IMR-90 (cell line): ENCODE measurements around the gene SEC24D. TPM values are rescaled to one million over a fixed set of nuclear protein-coding genes. Genes with fewer than 3 reads are reported as not detected.

Experiments used
- ATAC-seq: fragments of 200-7000 bp; cut with Tn5 transposase; 2 replicates; pipeline ENCODE4 v1.9.1; 2020; ENCODE audit warnings: low read depth, mild to moderate bottlenecking, moderate library complexity
- BruUV-seq: library from RNA; stranded (reverse); fragments of 400-500 nt; replicated peaks from 2 replicates; lab custom pipeline; 2021; lab: Mats Ljungman, UMichigan
- CTCF ChIA-PET: fragments of 300-600 bp; formaldehyde crosslinking; extraction: SDS; loops from one replicate; lab custom pipeline; 2021; ENCODE audit warnings: antibody characterized with exemption; lab: Yijun Ruan, JAX
- POLR2A ChIA-PET: fragments of 300-600 bp; sonication (Branson Sonifier 250); formaldehyde crosslinking; loops from one replicate; lab custom pipeline; 2022; ENCODE audit warnings: antibody characterized with exemption; ENCODE audit not compliant: unreplicated experiment; lab: Charles Lee
- DNase-seq: peaks from one replicate; pipeline ENCODE4 v3.0.0; 2013
- H2AFZ ChIP-seq: replicated peaks from 2 replicates; pipeline ENCODE3; 2013; ENCODE audit warnings: low read length, mild to moderate bottlenecking; ENCODE audit not compliant: poor library complexity
- H2AK5ac ChIP-seq: 2 replicates; pipeline ENCODE4 v1.6.1; 2013; ENCODE audit warnings: low read depth, low read length, inconsistent platforms
- H2AK9ac ChIP-seq: replicated peaks from 2 replicates; pipeline ENCODE3; 2013; ENCODE audit warnings: mild to moderate bottlenecking, low read depth, low read length, moderate library complexity; ENCODE audit not compliant: poor library complexity
- H2BK120ac ChIP-seq: 2 replicates; pipeline ENCODE4 v1.6.1; 2013; ENCODE audit warnings: low read depth, low read length, inconsistent platforms
- H2BK15ac ChIP-seq: 3 replicates; pipeline ENCODE4 v1.6.1; 2013; ENCODE audit warnings: low read depth, low read length, inconsistent platforms
- H2BK20ac ChIP-seq: 2 replicates; pipeline ENCODE4 v1.6.1; 2013; ENCODE audit warnings: low read depth, mild to moderate bottlenecking, inconsistent platforms, low read length, moderate library complexity
- H2BK5ac ChIP-seq: 2 replicates; pipeline ENCODE4 v1.6.1; 2013; ENCODE audit warnings: mild to moderate bottlenecking, low read depth, low read length, inconsistent platforms; ENCODE audit not compliant: poor library complexity, severe bottlenecking
- H3K14ac ChIP-seq: replicated peaks from 2 replicates; pipeline ENCODE4 v1.6.1; 2013; ENCODE audit warnings: low read depth, low read length, inconsistent platforms
- H3K18ac ChIP-seq: 2 replicates; pipeline ENCODE4 v1.6.1; 2013; ENCODE audit warnings: low read depth, low read length, control low read depth
- H3K23ac ChIP-seq: 2 replicates; pipeline ENCODE4 v1.6.1; 2013; ENCODE audit warnings: low read depth, low read length, inconsistent platforms
- H3K27ac ChIP-seq: 2 replicates; pipeline ENCODE4 v1.5.1; 2013; ENCODE audit warnings: mild to moderate bottlenecking, control low read depth, low read length; ENCODE audit not compliant: insufficient read depth
- H3K27me3 ChIP-seq: 2 replicates; pipeline ENCODE4 v1.6.1; 2013; ENCODE audit warnings: low read length; ENCODE audit not compliant: control insufficient read depth, insufficient read depth
- H3K36me3 ChIP-seq: 2 replicates; pipeline ENCODE4 v1.6.1; 2013; ENCODE audit warnings: low read length, mixed read lengths; ENCODE audit not compliant: control insufficient read depth, insufficient read depth
- H3K4ac ChIP-seq: 2 replicates; pipeline ENCODE4 v1.6.1; 2013; ENCODE audit warnings: low read depth, low read length, inconsistent platforms
- H3K4me1 ChIP-seq: 2 replicates; pipeline ENCODE4 v1.6.1; 2013; ENCODE audit warnings: low read length, mixed read lengths; ENCODE audit not compliant: control insufficient read depth, insufficient read depth
- H3K4me2 ChIP-seq: 2 replicates; pipeline ENCODE4 v1.6.1; 2013; ENCODE audit warnings: low read depth, mild to moderate bottlenecking, control low read depth, low read length, moderate library complexity
- H3K4me3 ChIP-seq: 2 replicates; pipeline ENCODE4 v1.5.1; 2013; ENCODE audit warnings: low read depth, mild to moderate bottlenecking, control low read depth, low read length, moderate library complexity; ENCODE audit not compliant: insufficient read depth
- H3K56ac ChIP-seq: 2 replicates; pipeline ENCODE4 v1.6.1; 2013; ENCODE audit warnings: low read length, inconsistent platforms; ENCODE audit not compliant: insufficient read depth; ENCODE audit errors: extremely low read depth
- H3K79me1 ChIP-seq, 2 experiments: 2 replicates each; pipeline ENCODE4 v1.6.1; 2013; ENCODE audit warnings: low read length in 2 of 2, inconsistent platforms in 1 of 2, low read depth in 1 of 2
- H3K9ac ChIP-seq: 2 replicates; pipeline ENCODE4 v1.6.1; 2013; ENCODE audit warnings: low read depth, low read length, control low read depth
- H3K9me1 ChIP-seq: 2 replicates; pipeline ENCODE4 v1.6.1; 2013; ENCODE audit warnings: low read length, inconsistent platforms; ENCODE audit not compliant: insufficient read depth
- H3K9me3 ChIP-seq: 2 replicates; pipeline ENCODE4 v1.6.1; 2013; ENCODE audit warnings: low read length; ENCODE audit not compliant: control insufficient read depth, insufficient read depth
- H4K20me1 ChIP-seq: 2 replicates; pipeline ENCODE4 v1.6.1; 2013; ENCODE audit warnings: low read length, inconsistent platforms; ENCODE audit not compliant: insufficient read depth
- H4K5ac ChIP-seq: 2 replicates; pipeline ENCODE4 v1.6.1; 2013; ENCODE audit warnings: mild to moderate bottlenecking, low read depth, low read length, control low read depth
- H4K8ac ChIP-seq, 2 experiments: 2 replicates each; pipeline ENCODE4 v1.6.1; 2013; ENCODE audit warnings: low read depth in 2 of 2, low read length in 2 of 2, control low read depth in 1 of 2, inconsistent platforms in 1 of 2
- H4K91ac ChIP-seq: 2 replicates; pipeline ENCODE4 v1.6.1; 2013; ENCODE audit warnings: low read depth, low read length, inconsistent platforms; ENCODE audit not compliant: insufficient read depth
- CEBPB ChIP-seq: IDR thresholded peaks from 2 replicates; pipeline ENCODE4 v1.6.1; 2012; ENCODE audit warnings: low read depth, low read length, improper control_type of control experiment
- RFX5 ChIP-seq: IDR thresholded peaks from 2 replicates; pipeline ENCODE4 v1.8.0; 2012; ENCODE audit warnings: low read depth, mild to moderate bottlenecking, low read length, moderate library complexity
- WGBS, 2 experiments: methylation state at CpG; one replicate each; pipeline versions ENCODE4 v1.1.5 to v1.1.7; 2013; ENCODE audit warnings: missing lambda C conversion rate in 2 of 2; ENCODE audit not compliant: insufficient read length in 1 of 2; ENCODE audit errors: extremely low coverage in 2 of 2; 5-methylcytosine and 5-hydroxymethylcytosine counted together
- dilution Hi-C: fragments of 300-500 bp; cut with HindIII; formaldehyde crosslinking; loops from one replicate; pipeline ENCODE4 v1.14.3; 2018; ENCODE audit warnings: low sequenced_read_pairs; ENCODE audit not compliant: unreplicated experiment
- in situ Hi-C: fragments of 300-500 bp; cut with MboI; formaldehyde crosslinking; loops from 3 replicates; pipeline ENCODE4 v1.14.3; 2019; ENCODE audit warnings: low sequenced_read_pairs, inconsistent platforms, mixed read lengths
- intact Hi-C: fragments of 100-400 bp; cut with micrococcal nuclease; formaldehyde crosslinking; loops from 2 replicates; pipeline ENCODE4 v1.10.0; 2022
- polyA plus RNA-seq, 3 experiments: library from polyadenylated mRNA; depleted of rRNA; stranded (reverse); fragments of >200 nt; gene quantifications; 2 replicates each; pipeline ENCODE4 v1.2.3, GENCODE V29; 2012; ENCODE audit warnings: low replicate concordance in 1 of 3
- total RNA-seq: library from RNA; depleted of rRNA; stranded (reverse); fragments of >200 nt; gene quantifications from 2 replicates; pipeline ENCODE4 v1.2.3, GENCODE V29; 2012

SEC24D gene
- total and polyA plus RNA-seq, 2 of the 4 experiments (the other 2 are of a cell fraction): 93.2 to 111 TPM

GRCh38 chr4:118810991-118811764 lies 24.7 kb downstream of the SEC24D start:
- Histone ChIP-seq H3K14ac (peak overlapping the region; percentile 17; the same call in 1 of the 2 replicates), H2BK15ac (0 out of 3 replicates have a peak overlapping the region, but pooled peaks have one; percentile 33), H2AK9ac (no peak overlapping the region), H2BK5ac (peak overlapping the region; percentile 46), H2AFZ (no peak overlapping the region), H3K56ac (0 out of 2 replicates have a peak overlapping the region, but pooled peaks have one; percentile 40), H3K36me3 (peaks cover 69% of the 10 kb centered on the region), H4K8ac (peak overlapping the region in 1 of 2 experiments; percentile 47; a peak in 2 of 4 replicates), H2BK120ac (peak overlapping the region; percentile 39), H4K20me1 (peaks cover 68% of the 10 kb centered on the region), H3K23ac (peak overlapping the region; percentile 14; the same call in 1 of the 2 replicates), H3K4me2 (peak overlapping the region; percentile 36; the same call in 1 of the 2 replicates), H3K18ac (peak overlapping the region; percentile 16), H4K91ac (0 out of 2 replicates have a peak overlapping the region, but pooled peaks have one; percentile 2), H3K27ac (peak overlapping the region; percentile 85; the same call in 1 of the 2 replicates), H3K4me1 (peaks cover 25% of the 10 kb centered on the region), H4K5ac (no peak overlapping the region; the same call in 1 of the 2 replicates), H3K4me3 (no peak overlapping the region), H3K27me3 (no peaks in the 10 kb centered on the region), H3K9ac (no peak overlapping the region), H3K79me1 (peaks cover 46 to 80% of the 10 kb centered on the region in 2 experiments), H3K4ac (peak overlapping the region; percentile 42), H3K9me1 (peaks cover 27% of the 10 kb centered on the region), H3K9me3 (no peaks in the 10 kb centered on the region), H2BK20ac (no peak overlapping the region), H2AK5ac (no peak overlapping the region)
- ChIA-PET POLR2A (no interaction called here), CTCF (no interaction called here)
- TF ChIP-seq CEBPB: peak; percentile 89
- TF ChIP-seq RFX5: no peak
- dilution Hi-C loops: no loop called here
- no TSS peak for BruUV-seq
- 0% methylated on average over 2 of the region's 3 CpGs; no CpG with 5 or more reads in 1 of the 2 experiments for WGBS, 2 experiments
- DNase-seq: peak; percentile 88
- peak; percentile 78 for ATAC-seq
- intact Hi-C loops: no loop called here
- in situ Hi-C loops: no loop called here
